Muscle of arm (tissue), 12 donors: ENCODE measurements around the gene CNTNAP2. TPM values are rescaled to one million over a fixed set of nuclear protein-coding genes. Genes with fewer than 3 reads are reported as not detected.
"Not testable (repeated sequence)": the region's sequence is repeated elsewhere in the genome, so short reads cannot be mapped to it uniquely, and the experiment has no call there.

Source experiments
- DNase-seq: peaks from one replicate; pipeline ENCODE4 v3.0.0-alpha.2; 2013
- polyA plus RNA-seq, 12 donors: library from polyadenylated mRNA; unstranded; fragments of 120-200 nt; gene quantifications; one replicate each; pipeline ENCODE4 v1.2.1, GENCODE V29; 2013; ENCODE audit not compliant: insufficient read length in 12 of 12

The CNTNAP2 gene
- polyA plus RNA-seq, 12 donors = 7.4 to 16.1 (median 10.3) TPM; not detected in 1

- DNase-seq = no peak
Measured at GRCh38 chr7:148437043-148437442, 2320.4 kb downstream of the CNTNAP2 start.

GRCh38 chr7:148442141-148442655 lies 2325.6 kb downstream of the CNTNAP2 start:
- DNase-seq = no peak

GRCh38 chr7:148442933-148443332 lies 2326.3 kb downstream of the CNTNAP2 start:
- no peak for DNase-seq

- DNase-seq = no peak
Measured at GRCh38 chr7:148445260-148446044, 2328.9 kb downstream of the CNTNAP2 start.

GRCh38 chr7:148447221-148447849 lies 2330.7 kb downstream of the CNTNAP2 start:
- DNase-seq = no peak

GRCh38 chr7:148451526-148451925 lies 2334.9 kb downstream of the CNTNAP2 start:
- not testable (repeated sequence) for DNase-seq

- no peak for DNase-seq
Measured at GRCh38 chr7:148456351-148456750, 2339.8 kb downstream of the CNTNAP2 start.

GRCh38 chr7:148457310-148457921 lies 2340.8 kb downstream of the CNTNAP2 start:
- no peak for DNase-seq

- no peak for DNase-seq
Measured at GRCh38 chr7:148458263-148458662, 2341.7 kb downstream of the CNTNAP2 start.

GRCh38 chr7:148461392-148462179 lies 2345.0 kb downstream of the CNTNAP2 start:
- DNase-seq = no peak

GRCh38 chr7:148462774-148463173 lies 2346.2 kb downstream of the CNTNAP2 start:
- DNase-seq = not testable (repeated sequence)

GRCh38 chr7:148463210-148463609 lies 2346.6 kb downstream of the CNTNAP2 start:
- no peak for DNase-seq

GRCh38 chr7:148464947-148465346 lies 2348.3 kb downstream of the CNTNAP2 start:
- no peak for DNase-seq

GRCh38 chr7:148465441-148465840 lies 2348.8 kb downstream of the CNTNAP2 start:
- DNase-seq = not testable (repeated sequence)

- DNase-seq = no peak
Measured at GRCh38 chr7:148466120-148466519, 2349.5 kb downstream of the CNTNAP2 start.

- DNase-seq = no peak
Measured at GRCh38 chr7:148468700-148469098, 2352.1 kb downstream of the CNTNAP2 start.
